A673 (cell line): Measurements from ENCODE around the gene ZEB1.

ENCODE experiments used
- CTCF ChIP-seq: fragments of 300-800, 200-600 bp; sonication (generic); conservative IDR thresholded peaks from 2 replicates; pipeline ENCODE4 v1.5.1; 2017; ENCODE audit warnings: low read depth, mild to moderate bottlenecking, antibody characterized with exemption, low read length, moderate library complexity, mixed read lengths
- EZH2 ChIP-seq: fragments of 200-600 bp; sonication (generic); IDR thresholded peaks from 2 replicates; pipeline ENCODE4 v1.6.1; 2017; ENCODE audit warnings: borderline replicate concordance, low read depth, mild to moderate bottlenecking, mixed read lengths, antibody characterized with exemption, low read length; ENCODE audit not compliant: poor library complexity, severe bottlenecking

DNA sequence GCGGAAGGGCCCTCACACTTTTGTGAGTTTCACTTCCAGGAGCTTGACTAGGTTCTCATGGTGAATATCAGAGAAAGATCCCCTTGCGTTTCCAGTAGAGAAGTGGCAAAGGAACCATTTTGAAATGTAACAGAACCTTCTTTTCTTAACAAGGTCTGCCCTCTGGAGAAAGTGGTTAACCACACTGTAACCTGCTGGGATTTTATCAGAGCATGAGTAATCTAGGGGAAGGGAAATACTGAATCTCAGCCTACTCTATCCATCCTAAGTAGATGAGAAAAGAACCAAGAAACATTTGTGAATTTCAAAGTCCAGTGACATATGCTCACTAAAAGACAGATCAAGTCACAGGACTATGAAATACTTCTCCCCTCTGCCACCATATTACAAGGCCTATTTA lies 235.5 kb downstream of the ZEB1 start:
- TF ChIP-seq CTCF (no peak), EZH2 (no peak)
